DMS 273 (cell line): ENCODE results near the gene MYO1G.
"Not testable (repeated sequence)": the region's sequence is repeated elsewhere in the genome, so short reads cannot be mapped to it uniquely, and the experiment has no call there.

Source experiments
- DNase-seq: peaks from one replicate; lab custom pipeline; 2025; ENCODE audit not compliant: unreplicated experiment; lab: John Stamatoyannopoulos, UW

MYO1G gene

DNA sequence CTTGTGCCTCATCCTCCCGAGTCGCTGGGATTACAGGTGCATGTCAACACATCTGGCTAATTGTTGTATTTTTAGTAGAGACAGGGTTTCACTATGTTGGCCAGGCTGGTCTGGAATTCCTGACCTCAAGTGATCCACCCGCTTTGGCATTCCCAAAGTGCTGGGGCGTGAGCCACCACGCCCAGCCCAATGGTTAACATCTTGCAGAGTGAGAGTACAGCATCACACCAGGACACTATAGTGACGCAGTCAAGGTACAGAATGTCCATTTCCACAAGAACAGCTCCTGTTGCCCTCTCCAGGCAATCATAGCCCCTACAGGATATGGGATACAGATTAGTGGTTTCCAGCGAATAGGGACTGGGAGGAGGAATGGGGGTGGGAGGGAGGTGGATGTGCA, 34.0 kb downstream of the MYO1G start:
- no peak for DNase-seq

DNA sequence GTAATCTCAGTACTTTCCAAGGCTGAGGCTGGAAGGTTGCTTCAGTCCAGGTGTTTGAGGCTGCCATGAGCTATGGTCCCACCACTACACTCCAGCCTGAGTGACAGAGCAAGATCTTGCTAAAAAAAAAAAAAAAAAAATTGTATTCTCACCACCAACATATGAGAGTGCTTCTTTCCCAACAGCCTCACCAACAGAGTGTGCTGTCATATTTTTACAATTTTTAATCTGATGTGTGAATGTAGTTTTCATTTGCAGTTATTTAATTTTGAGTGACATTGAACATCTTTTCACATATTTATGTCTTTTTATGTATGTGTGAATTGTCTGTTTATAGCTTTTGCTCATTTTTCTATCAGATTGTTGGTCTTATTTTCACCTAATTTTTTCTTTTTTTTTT, 35.2 kb downstream of the MYO1G start:
- no peak for DNase-seq

DNA sequence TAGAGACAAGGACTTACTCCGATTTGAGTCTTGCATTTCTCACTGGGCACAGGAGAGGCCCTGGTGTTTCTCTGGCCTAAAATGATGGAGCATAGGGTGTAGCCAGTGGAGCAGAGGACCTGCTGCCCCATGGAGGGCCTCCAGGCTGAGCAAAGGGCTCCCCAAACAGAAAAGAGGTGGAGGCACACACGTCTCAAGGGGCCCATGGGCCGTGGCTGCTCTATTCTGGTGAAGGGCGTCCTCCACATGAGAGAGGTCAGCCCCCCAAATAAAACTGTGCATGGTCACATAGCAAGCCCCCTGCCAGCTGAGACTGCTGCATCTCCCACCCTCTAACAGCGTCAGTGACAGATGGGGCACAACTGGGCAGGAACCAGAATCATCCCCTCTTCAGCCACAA, 41.4 kb downstream of the MYO1G start:
- DNase-seq = no peak

DNA sequence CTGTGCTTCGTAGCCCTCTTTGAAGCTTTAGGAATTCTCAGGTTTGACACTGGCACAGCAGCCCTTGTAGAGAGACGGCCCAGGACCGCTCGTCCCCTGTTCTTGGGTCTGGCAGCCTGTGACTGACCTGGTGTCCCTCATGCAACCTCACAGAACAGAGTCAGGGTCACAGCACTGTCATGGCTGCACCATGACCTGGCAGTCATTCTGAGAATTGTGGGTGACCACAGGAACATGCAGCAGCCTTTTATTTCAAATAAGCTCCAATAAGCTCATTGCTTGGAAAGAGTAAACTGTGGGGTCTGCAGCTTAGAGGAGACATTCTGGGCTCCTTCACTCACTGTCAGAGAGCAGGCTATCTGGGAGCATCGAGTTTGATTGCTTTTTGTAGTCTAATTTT, 42.5 kb downstream of the MYO1G start:
- no peak for DNase-seq

DNA sequence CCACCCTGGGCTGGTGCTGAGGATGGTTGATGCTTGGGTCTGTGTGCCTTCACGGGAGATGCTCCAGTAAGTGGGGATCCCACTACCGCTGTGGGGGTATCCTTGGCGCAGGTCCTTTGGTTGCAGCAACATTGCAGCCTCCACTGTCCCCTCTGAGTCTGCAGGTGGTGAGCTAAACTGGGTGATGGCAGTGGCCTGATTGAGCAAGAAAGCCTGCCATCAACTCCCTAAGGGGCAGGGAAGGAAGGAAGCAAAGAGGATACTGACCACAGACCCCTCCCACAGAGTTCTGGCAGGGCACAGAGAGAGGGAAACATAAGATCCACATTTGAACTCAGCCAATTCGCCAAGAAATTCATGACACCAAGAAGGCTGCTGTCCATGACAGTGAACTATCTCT, 43.2 kb downstream of the MYO1G start:
- no peak for DNase-seq

DNA sequence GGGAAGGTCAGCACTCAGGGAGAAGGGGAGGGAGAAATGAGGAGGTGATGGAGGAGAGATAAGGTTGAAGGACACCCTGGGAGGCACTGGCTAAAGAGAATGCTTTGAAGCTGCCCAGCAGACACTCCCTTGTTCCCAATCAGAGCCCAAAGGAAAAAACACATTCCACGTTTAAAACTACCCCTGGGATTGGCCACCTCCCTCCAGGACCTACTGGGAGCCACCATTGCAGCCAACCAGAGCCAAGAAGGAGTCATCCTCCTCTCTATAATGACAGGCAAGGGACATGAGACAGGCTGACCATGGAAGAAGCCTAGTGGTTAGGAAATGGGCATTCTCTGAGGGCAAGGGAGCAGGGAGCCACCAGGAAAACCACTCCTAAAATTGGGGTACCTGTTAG, 43.8 kb downstream of the MYO1G start:
- DNase-seq = no peak

DNA sequence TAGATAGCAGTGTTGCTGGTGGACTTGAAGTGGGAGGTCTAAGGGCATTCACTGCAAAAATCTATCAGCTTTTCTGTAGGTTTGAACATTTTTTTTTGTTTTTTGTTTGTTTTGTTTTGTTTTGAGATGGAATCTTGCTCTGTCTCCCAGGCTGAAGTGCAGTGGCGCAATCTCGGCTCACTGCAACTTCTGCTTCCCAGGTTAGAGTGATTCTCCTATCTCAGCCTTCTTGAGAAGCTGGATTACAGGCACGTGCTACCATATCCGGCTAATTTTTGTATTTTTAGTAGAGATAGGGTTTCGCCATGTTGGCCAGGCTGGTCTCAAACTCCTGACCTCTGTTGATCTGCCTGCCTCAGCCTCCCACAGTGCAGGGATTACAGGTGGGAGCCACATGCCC, 44.3 kb downstream of the MYO1G start:
- not testable (repeated sequence) for DNase-seq

DNA sequence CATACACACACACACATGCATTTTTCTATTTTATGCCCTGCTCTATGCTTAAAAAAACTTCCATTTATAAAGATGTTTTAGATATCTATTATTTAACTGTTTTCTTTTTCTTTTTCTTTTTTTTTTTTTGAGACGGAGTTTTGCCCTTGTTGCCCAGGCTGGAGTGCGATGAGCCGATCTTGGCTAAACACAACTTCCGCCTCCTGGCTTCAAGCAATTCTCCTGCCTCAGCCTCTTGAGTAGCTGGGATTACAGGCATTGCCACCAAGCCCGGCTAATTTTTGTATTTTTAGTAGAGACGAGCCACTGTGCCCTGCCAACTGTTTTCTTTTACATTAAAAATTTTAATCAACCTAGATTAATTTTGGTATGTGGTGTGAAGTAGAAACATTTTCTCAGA, 47.9 kb downstream of the MYO1G start:
- no peak for DNase-seq

DNA sequence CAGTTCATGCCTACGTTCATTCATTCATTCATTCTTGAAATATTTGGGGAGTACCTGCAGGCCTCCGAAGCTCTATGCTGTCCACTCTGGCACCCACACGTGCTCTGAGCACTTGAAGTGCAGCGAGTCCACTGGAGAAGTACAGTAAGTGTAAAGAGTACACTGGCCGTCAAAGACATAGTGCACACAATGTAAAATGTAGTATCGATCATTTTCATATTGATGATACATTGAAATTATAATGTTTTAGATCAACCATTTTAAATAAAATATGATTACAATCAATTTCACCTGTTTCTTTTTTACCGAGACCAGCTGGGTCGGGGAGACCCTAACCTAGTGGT, 56.5 kb downstream of the MYO1G start:
- no peak for DNase-seq

DNA sequence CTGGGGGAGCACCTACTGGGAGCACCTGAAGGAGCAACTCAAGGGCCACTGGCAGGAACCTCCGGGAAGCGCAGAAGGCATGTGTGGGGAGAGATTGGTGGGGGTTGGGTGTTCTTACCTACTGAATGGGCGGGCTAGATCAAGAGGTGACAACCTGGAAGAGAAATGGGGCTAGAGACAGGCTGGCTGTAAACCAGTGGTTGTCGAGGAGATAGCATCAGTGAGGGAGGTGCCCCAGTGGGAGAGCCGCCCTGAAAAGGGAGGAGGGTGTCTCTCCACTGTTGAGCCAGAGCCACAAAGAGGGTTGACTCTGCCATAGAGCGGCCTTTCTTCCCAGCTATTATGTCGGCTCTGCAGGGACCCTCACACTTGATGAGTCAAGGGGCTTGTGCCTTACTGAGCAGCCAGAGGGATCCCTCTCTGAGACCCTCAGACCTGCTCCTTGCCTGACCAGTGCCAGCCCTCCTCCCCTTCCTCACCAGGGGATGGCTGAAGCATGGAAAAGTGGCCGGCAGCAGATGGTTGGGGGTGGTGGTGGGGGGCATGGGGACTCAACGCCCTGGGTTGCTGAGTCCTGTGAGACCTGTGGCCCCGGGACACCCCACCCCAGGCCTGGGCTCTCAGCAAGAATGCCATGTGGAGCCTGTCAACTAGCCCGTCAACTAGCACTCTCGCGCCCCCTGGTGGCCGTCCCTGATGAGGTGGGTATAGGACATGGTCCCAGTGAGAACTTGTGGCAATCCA, 57.0 kb downstream of the MYO1G start:
- DNase-seq = peak; percentile 91

DNA sequence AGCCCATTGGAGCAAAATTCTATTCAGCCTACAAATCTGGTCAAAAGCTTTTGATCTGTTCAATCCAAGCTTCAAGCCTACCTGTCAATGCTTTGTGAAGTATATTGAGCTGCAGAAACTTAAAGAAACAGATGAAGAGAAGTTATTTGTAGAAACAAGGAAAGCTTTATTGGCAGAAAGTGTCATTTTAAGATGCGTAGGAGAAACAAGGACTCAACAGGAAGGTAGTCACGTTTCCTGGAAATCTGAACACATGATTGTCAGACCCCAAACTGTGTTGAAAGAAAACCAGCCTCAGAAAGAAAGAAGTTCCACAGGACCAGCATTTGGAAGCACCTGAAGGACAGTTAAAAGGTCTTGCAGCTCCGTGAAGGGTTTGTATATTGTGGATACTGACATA, 58.7 kb downstream of the MYO1G start:
- no peak for DNase-seq

DNA sequence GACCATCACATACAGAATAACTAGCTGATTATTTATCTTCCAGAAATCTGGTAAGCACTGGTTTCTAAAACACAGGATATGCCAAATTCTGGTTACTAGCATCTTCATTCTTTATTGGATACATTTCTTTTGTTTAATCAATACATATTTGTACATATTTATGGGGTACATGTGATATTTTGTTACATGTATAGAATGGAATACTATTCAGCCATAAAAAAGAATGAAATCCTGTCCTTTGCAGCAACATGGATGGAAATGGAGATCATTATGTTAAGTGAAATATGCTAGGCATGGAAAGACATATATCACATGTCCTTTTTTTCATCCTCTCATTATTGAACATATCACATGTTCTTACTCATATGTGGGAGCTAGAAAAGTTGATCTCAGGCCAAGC, 60.8 kb downstream of the MYO1G start:
- no peak for DNase-seq

DNA sequence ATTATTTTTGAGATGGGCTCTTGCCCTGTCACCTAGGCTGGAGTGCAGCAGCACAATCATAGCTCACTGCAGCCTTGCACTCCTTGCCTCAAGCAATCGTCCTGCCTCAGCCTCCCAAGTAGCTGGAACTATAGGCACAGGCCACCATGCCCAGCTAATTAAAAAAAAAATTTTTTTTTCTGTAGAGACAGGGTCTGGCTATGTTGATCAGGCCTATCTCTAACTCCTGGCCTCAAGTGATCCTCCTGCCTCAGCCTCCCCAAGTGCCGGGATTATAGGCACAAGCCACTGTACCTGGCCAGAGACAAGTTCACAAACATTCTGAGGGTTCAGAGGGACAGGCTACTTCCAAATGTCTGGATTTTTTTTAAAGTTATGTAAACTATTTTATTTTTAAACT, 61.4 kb downstream of the MYO1G start:
- no peak for DNase-seq

DNA sequence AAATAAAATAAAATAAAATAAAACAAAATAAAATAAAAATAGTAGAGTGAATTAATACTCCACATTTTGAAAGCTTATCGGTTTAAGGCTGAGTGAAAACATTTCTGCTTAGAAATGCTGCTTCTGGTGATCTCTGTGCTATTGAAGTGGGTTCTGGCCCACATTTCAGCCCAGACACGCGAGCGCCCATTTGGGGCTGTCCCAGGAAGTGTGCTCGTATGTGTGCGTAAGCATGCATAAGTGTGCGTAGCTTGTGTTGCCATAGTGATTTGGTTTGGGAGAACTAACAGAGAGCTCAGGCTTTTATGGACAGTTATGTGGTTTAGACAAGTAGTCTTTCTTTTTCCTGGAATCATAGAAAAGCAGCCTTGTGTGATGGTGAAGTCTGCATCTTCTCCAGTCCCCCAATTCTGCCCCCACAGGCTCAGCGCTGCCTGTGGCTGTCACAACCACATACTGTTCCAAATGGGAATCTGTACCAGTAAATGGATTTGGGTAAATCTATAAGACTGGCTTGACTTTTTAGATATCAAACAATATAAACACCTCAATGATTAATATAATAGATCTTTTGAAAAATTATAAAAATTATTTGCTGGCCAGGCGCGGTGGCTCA, 63.7 kb downstream of the MYO1G start:
- no peak for DNase-seq

DNA sequence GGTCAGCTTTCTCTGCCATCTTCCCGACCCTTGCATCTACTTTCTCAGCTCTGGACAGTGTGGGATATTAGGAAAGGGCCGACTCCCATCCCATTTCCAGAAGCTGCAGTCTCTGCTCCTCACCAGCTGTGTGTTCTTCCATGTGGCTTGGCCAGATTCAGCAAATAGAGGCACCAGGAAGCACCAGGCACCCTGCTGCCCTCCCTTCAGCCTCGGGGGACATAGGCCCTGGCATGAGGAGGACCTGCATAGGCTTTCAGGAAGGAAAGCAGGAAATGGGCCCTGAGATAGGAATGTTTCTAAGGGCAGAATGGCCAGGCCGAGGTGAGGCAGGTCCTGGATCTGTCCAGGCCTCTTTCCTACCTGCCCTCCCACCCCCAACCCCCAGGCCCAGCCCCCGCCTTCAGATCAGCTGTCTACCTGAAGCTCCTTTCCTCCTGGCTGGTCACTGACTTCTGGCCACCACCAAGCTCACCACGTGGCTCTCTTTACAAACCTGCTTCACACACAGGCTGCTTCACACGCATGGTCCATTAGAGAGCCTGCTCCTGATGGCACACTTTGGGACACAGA, 66.0 kb downstream of the MYO1G start:
- DNase-seq = no peak
